Esophagus muscularis mucosa (tissue), 3 donors: ENCODE data around the gene CDC42EP4.

Source experiments
- POLR2AphosphoS5 ChIP-seq, 2 donors: sonication (generic); formaldehyde crosslinking; IDR thresholded peaks; one replicate each; pipeline ENCODE4 v1.6.1; 2017; ENCODE audit warnings: antibody characterized with exemption in 2 of 2
- TF ChIP-seq, protein P1 (sequence below), 3 experiments: fragments of 200-600 bp in 2 of 3; fragments of 450-650 bp in 1 of 3; sonication (generic) in 2 of 3; IDR thresholded peaks; one replicate each; pipeline ENCODE4 v1.5.1; 2017 to 2019; ENCODE audit warnings: antibody characterized with exemption in 3 of 3, mild to moderate bottlenecking in 2 of 3, moderate library complexity in 1 of 3

DNA sequence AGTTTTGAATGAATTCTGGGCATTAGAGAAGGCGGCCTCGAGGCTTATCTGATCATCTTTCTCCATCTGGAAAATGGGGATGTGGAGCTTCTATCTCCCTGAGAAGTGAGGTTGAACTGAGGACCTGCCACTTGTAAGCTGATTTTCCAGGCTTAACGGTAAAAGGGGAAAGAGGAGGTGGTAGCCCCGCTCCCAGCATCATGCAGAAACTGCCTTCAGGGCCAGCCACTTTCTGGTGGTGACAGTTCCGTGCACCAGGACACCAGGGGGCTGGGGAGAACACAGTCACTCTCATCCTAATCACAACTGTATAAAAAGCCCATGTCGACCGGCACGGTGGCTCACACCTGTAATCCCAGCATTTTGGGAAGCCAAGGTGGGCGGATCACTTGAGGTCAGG is 29.2 kb downstream of the CDC42EP4 start:
- TF ChIP-seq, protein P1, sequence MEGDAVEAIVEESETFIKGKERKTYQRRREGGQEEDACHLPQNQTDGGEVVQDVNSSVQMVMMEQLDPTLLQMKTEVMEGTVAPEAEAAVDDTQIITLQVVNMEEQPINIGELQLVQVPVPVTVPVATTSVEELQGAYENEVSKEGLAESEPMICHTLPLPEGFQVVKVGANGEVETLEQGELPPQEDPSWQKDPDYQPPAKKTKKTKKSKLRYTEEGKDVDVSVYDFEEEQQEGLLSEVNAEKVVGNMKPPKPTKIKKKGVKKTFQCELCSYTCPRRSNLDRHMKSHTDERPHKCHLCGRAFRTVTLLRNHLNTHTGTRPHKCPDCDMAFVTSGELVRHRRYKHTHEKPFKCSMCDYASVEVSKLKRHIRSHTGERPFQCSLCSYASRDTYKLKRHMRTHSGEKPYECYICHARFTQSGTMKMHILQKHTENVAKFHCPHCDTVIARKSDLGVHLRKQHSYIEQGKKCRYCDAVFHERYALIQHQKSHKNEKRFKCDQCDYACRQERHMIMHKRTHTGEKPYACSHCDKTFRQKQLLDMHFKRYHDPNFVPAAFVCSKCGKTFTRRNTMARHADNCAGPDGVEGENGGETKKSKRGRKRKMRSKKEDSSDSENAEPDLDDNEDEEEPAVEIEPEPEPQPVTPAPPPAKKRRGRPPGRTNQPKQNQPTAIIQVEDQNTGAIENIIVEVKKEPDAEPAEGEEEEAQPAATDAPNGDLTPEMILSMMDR (IDR thresholded peaks at IDR 0.05): no peak
- TF ChIP-seq POLR2AphosphoS5 (IDR thresholded peaks at IDR 0.05): no peak
